ENCODE results near the gene ARHGAP19.

DNA sequence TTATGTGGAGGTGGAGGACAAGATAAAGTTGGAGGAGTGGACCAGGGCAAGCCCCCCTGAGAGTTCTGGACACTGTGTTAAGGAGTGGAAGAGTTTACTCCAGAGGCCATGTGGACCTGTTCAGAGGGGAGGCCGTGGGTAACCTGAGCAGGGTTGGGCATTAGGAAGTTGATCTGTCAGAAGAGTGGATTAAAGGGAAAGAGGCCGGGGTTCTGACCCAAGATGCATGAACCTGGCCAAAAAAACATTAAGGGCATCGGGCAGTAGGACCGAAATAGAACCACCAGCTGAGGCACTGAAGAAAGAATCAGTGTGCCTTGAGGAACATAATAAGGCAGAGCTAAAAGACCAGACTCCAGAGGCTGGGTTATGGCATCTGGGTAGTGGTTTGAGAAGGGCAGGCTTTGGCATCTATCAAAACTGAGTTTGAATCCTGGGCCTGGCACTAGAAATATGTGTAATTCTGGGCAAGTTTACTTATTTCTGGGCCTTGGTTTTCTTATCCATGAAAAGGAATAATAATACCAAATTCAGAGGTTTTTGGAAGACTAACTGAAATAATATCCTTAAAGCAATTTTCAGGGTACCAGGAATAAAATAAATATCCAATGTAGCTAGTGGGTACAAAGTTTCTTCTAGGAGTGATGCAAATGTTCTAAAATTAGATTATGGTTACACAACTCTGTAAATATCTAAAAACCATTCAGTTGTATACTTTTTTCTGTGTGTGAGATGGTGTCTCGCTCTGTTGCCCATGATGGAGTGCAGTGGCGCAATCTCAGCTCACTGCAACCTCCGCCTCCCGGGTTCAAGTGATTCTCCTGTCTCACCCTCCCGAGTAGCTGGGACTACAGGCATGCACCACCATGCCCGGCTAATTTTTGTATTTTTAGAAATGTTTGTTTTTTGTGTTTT is 15.7 kb upstream of the ARHGAP19 start:
- no peak for TF ChIP-seq POLR2AphosphoS5 (IDR thresholded peaks at IDR 0.05; ENCODE audit: borderline replicate concordance, low read depth, low read length)
- no peak for TF ChIP-seq EZH2 (IDR thresholded peaks at IDR 0.05)
- no peak for TF ChIP-seq FOXP2 (optimal IDR thresholded peaks at IDR 0.05; ENCODE audit: control extremely low read depth, extremely low read length, insufficient read depth)
